HUES64 (cell line): ENCODE results near the gene KAZALD1.

Source experiments
- H3K27ac ChIP-seq: 2 replicates; pipeline ENCODE4 v1.7.0; 2013; ENCODE audit warnings: low read depth, low read length, inconsistent platforms
- H3K27me3 ChIP-seq: 2 replicates; pipeline ENCODE4 v1.6.1; 2013; ENCODE audit warnings: mild to moderate bottlenecking, low read length; ENCODE audit not compliant: insufficient read depth
- H3K36me3 ChIP-seq: 2 replicates; pipeline ENCODE4 v1.6.1; 2013; ENCODE audit warnings: mild to moderate bottlenecking, low read length; ENCODE audit not compliant: insufficient read depth
- H3K4me1 ChIP-seq: 2 replicates; pipeline ENCODE4 v1.6.1; 2013; ENCODE audit warnings: mild to moderate bottlenecking, low read length, moderate library complexity; ENCODE audit not compliant: insufficient read depth
- H3K4me3 ChIP-seq: 2 replicates; pipeline ENCODE4 v1.5.1; 2013; ENCODE audit warnings: mild to moderate bottlenecking, low read length, moderate library complexity
- H3K9ac ChIP-seq: 2 replicates; pipeline ENCODE4 v1.6.1; 2013; ENCODE audit warnings: mild to moderate bottlenecking, low read depth, low read length
- H3K9me3 ChIP-seq: 2 replicates; pipeline ENCODE4 v1.6.1; 2013; ENCODE audit warnings: low read depth, low read length; ENCODE audit not compliant: insufficient read depth
- WGBS: fragments of 150-250, 120-280 bp; methylation state at CpG from one replicate; pipeline ENCODE4 v1.1.7; 2013; ENCODE audit warnings: missing lambda C conversion rate; 5-methylcytosine and 5-hydroxymethylcytosine counted together

Gene KAZALD1

DNA sequence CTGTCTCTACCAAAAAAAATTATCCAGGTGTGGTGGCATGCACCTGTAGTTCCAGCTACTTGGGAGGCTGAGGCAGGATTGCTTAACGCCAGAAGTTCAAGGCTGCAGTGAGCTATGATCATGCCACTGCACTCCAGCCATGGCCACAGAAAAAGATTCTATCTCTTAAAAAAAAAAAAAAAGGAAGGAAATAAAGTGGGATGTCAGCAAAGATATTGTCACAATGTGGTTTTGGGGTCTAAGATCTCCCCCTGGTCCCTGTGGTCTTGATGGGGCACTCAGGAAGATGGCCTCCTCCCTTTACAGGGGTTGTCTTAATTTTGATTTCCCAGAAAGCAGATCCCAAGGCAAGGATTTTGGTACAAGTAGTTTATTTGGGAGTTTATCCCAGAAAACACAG, 7.4 kb upstream of the KAZALD1 start:
- Histone ChIP-seq H3K4me1 (0 out of 2 replicates have a peak, but pooled peaks cover 8% of the 10 kb centered on the region), H3K9ac (no peak overlapping the region), H3K36me3 (no peaks in the 10 kb centered on the region), H3K27ac (no peak overlapping the region), H3K4me3 (no peak overlapping the region), H3K27me3 (peaks cover 34% of the 10 kb centered on the region), H3K9me3 (no peaks in the 10 kb centered on the region)
- 90% methylated on average over 1 of the region's 1 CpG for WGBS

DNA sequence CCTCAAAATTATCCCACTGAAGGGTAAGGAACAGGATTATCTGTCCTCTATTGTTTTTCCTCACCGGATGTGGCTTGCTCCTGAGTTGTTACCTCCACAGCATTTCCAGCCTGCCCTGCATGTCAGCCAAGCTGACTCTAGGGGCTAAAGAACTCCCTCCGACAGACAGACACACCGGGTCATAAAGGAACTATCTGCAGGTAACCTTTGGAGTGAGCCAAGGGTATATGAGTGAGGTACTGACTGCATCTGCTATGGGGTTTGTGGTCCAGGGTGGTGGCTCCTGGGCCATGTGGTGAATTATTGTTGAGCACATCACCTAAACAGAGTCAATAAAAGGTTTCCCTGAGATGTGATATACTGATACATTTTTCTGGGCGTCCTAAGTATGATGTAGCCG, 6.9 kb upstream of the KAZALD1 start:
- H3K9me3 ChIP-seq, result no peaks in the 10 kb centered on the region
- peaks cover 29% of the 10 kb centered on the region for H3K27me3 ChIP-seq
- no peak overlapping the region for H3K9ac ChIP-seq
- H3K4me3 ChIP-seq, result no peak overlapping the region
- 94% methylated on average over 5 of the region's 5 CpGs for WGBS
- no peak overlapping the region for H3K27ac ChIP-seq
- peaks cover 12% of the 10 kb centered on the region for H3K4me1 ChIP-seq
- no peaks in the 10 kb centered on the region for H3K36me3 ChIP-seq

DNA sequence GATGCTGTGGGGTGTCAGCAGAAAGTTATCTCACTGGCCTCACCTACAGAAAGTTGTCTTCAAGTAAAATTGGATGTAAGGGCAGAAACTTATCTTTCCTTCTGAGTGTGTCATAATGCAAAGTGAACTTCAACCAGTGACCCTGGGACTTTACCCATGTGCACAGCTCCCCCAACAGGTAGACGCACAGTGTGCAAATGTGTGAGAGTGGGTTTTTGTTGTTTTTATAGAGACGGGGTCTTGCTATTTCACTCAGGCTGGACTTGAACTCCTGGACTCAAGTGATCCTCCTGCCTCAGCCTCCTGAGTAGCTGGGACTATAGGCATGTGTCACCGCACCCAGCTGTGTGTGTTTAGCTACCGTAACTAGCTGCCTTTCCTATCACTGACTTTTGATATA, 6.4 kb upstream of the KAZALD1 start:
- Histone ChIP-seq H3K36me3 (no peaks in the 10 kb centered on the region), H3K4me1 (peaks cover 11% of the 10 kb centered on the region), H3K4me3 (no peak overlapping the region), H3K27me3 (peaks cover 24% of the 10 kb centered on the region), H3K27ac (no peak overlapping the region), H3K9ac (no peak overlapping the region), H3K9me3 (no peaks in the 10 kb centered on the region)
- WGBS, result 98% methylated on average over 3 of the region's 4 CpGs

GRCh38 chr10:101056365-101057151, 5.2 kb upstream of the KAZALD1 start:
- Histone ChIP-seq H3K9me3 (no peaks in the 10 kb centered on the region), H3K27ac (no peak overlapping the region), H3K4me3 (no peak overlapping the region), H3K4me1 (peaks cover 4% of the 10 kb centered on the region), H3K27me3 (peaks cover 18% of the 10 kb centered on the region), H3K9ac (no peak overlapping the region), H3K36me3 (no peaks in the 10 kb centered on the region)
- 80% methylated on average over 4 of the region's 4 CpGs for WGBS

GRCh38 chr10:101060036-101060950, 1.5 kb upstream of the KAZALD1 start:
- no peaks in the 10 kb centered on the region for H3K9me3 ChIP-seq
- peak overlapping the region; percentile 98 for H3K27ac ChIP-seq
- H3K36me3 ChIP-seq, result no peaks in the 10 kb centered on the region
- H3K4me1 ChIP-seq, result peaks cover 23% of the 10 kb centered on the region
- peak overlapping the region; percentile 94 for H3K9ac ChIP-seq
- WGBS, result under 1% methylated on average over 37 of the region's 37 CpGs
- peaks cover 43% of the 10 kb centered on the region for H3K27me3 ChIP-seq
- H3K4me3 ChIP-seq, result peak overlapping the region; percentile 99

DNA sequence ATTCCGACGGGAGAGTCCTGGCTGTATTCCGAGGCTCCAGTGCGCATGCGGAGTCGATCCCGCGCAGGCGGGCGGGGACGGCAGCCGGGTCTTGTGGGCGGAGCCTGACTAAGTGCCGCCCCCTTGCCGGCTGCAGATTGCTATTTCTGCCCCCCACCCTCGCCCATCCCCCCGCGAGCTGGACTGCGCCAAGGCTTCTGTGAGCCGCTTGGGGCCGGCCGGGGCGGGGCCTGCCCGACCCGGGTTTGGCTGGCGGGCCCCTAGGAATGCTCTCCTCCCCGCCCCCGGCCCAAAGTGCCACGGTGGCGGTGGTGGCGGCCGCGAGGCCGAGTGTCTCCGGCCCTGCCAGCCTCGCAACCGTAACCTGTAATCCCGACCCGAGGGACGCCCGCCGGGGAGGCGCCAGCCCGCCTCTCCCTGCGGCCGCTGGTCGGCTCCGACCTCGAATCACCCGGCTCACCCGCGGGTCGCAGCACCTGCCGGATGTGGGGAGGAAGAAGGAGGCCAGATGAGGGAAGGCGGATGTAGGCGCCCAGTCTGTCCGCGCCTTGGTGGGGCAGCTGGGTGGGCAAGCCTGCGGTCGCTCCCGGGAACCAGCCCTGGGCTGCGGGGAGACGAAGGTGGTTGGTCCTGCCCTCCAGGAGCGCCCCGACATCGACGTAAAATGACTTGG, 702 bp upstream of the KAZALD1 start:
- H3K27me3 ChIP-seq, result peaks cover 51% of the 10 kb centered on the region
- WGBS, result under 1% methylated on average over 67 of the region's 67 CpGs

DNA sequence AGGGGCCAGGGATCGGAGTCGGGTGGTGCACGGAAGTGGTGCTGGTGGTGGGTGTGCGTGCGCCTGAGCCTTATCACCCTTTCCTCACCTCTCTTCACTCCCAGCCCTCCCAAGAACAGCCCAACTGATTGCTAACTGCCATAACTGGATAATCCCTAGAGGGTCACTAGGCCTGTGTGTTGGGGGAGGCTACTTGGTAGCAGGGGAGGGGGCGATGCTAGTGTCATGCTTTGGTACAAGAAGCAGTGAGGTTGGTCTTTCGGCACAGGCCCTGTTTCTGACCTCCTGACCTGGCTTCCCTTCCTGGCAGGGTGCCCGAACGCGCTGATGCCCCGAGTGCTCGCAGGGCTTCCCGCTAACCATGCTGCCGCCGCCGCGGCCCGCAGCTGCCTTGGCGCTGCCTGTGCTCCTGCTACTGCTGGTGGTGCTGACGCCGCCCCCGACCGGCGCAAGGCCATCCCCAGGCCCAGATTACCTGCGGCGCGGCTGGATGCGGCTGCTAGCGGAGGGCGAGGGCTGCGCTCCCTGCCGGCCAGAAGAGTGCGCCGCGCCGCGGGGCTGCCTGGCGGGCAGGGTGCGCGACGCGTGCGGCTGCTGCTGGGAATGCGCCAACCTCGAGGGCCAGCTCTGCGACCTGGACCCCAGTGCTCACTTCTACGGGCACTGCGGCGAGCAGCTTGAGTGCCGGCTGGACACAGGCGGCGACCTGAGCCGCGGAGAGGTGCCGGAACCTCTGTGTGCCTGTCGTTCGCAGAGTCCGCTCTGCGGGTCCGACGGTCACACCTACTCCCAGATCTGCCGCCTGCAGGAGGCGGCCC, 652 bp downstream of the KAZALD1 start:
- Histone ChIP-seq H3K4me1 (peaks cover 31% of the 10 kb centered on the region), H3K27me3 (peaks cover 65% of the 10 kb centered on the region)

More for the DNA sequence above, 702 bp upstream of the KAZALD1 start:
- peak overlapping the region; percentile 99 for H3K4me3 ChIP-seq
- H3K36me3 ChIP-seq, result no peaks in the 10 kb centered on the region
- H3K9ac ChIP-seq, result peak overlapping the region; percentile 94
- H3K27ac ChIP-seq, result peak overlapping the region; percentile 98
- no peaks in the 10 kb centered on the region for H3K9me3 ChIP-seq
- H3K4me1 ChIP-seq, result peaks cover 25% of the 10 kb centered on the region

DNA sequence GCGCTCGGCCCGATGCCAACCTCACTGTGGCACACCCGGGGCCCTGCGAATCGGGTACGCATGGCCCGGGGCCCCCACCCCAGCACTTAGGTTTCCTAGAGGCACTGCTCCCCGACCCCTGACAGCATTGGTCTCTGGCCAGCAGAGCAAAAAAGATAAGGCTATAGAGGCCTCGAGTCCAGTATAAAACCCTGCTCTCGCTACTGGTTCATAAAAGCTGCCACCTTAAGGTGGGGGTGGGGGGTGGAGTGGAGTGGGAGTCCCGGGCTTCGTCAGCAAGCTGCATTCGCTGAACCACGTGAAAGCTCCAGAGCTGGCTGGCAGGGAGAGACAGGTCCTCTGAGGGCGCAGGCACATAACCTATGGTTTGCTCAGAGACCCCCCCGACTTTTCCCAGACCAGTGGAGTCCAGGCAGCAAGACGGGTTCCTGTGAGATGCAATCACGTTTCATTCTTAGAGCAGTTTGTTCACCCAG, 1.3 kb downstream of the KAZALD1 start:
- H3K27ac ChIP-seq, result no peak overlapping the region
- no peak overlapping the region for H3K9ac ChIP-seq
- H3K27me3 ChIP-seq, result peaks cover 68% of the 10 kb centered on the region
- no peaks in the 10 kb centered on the region for H3K9me3 ChIP-seq
- peak overlapping the region; percentile 99 for H3K4me3 ChIP-seq
- H3K4me1 ChIP-seq, result peaks cover 31% of the 10 kb centered on the region
- H3K36me3 ChIP-seq, result no peaks in the 10 kb centered on the region
- WGBS, result 12% methylated on average over 19 of the region's 19 CpGs

More for the DNA sequence above, 652 bp downstream of the KAZALD1 start:
- H3K27ac ChIP-seq, result no peak overlapping the region
- 1% methylated on average over 58 of the region's 63 CpGs for WGBS
- peak overlapping the region; percentile 99 for H3K4me3 ChIP-seq
- no peaks in the 10 kb centered on the region for H3K36me3 ChIP-seq
- no peaks in the 10 kb centered on the region for H3K9me3 ChIP-seq
- no peak overlapping the region for H3K9ac ChIP-seq

- no peaks in the 10 kb centered on the region for H3K9me3 ChIP-seq
- H3K9ac ChIP-seq, result no peak overlapping the region
- H3K4me1 ChIP-seq, result peaks cover 31% of the 10 kb centered on the region
- H3K27ac ChIP-seq, result no peak overlapping the region
- peak overlapping the region; percentile 8; the same call in 1 of the 2 replicates for H3K4me3 ChIP-seq
- no peaks in the 10 kb centered on the region for H3K36me3 ChIP-seq
- WGBS, result 31% methylated on average over 15 of the region's 15 CpGs
- peaks cover 68% of the 10 kb centered on the region for H3K27me3 ChIP-seq
Observed at GRCh38 chr10:101063548-101064414, 2.0 kb downstream of the KAZALD1 start.
